HepG2 (cell line): ENCODE data around the gene BOD1. TPM values are rescaled to one million over a fixed set of nuclear protein-coding genes. Genes with fewer than 3 reads are reported as not detected.
A peak's percentile ranks its signal among the peaks of the same experiment; 100 is the strongest.

ENCODE experiments used
- ATAC-seq: fragments of 200-7000 bp; cut with Tn5 transposase; 3 replicates; pipeline ENCODE4 v1.9.1; 2020; ENCODE audit warnings: mild to moderate bottlenecking, moderate library complexity
- BruUV-seq: library from RNA; stranded (reverse); fragments of 400-500 nt; replicated peaks from 2 replicates; lab custom pipeline; 2021; lab: Mats Ljungman, UMichigan
- CTCF ChIA-PET: fragments of 300-600 bp; formaldehyde crosslinking; extraction: SDS; loops from one replicate; lab custom pipeline; 2021; ENCODE audit warnings: low total read pairs, inconsistent platforms, low intra/inter-chr PET ratio; lab: Yijun Ruan, JAX
- POLR2A ChIA-PET: fragments of 350-600 bp; sonication (Branson Sonifier 250); formaldehyde crosslinking; loops from one replicate; lab custom pipeline; 2020; ENCODE audit warnings: antibody characterized with exemption, inconsistent platforms; lab: Yijun Ruan, JAX
- DNase-seq: peaks from one replicate; pipeline ENCODE4 v3.0.0-alpha.2; 2015; ENCODE audit warnings: low spot score
- FAIRE-seq: peaks from 3 replicates; lab custom pipeline; 2011; peaks lifted over from hg19 to GRCh38; lab: Jason Lieb, UNC
- H2AFZ ChIP-seq: one replicate; pipeline ENCODE4 v1.6.1; 2011; ENCODE audit warnings: low read length, inconsistent platforms
- H3K27ac ChIP-seq: fragments of 300-600 bp; 3 replicates; pipeline ENCODE4 v1.8.0; 2011; ENCODE audit warnings: mixed run types, mild to moderate bottlenecking, mixed read lengths, low read length, inconsistent platforms; ENCODE audit not compliant: insufficient read depth; ENCODE audit errors: extremely low read length
- H3K27me3 ChIP-seq, 2 experiments: fragments of 200-600 bp in 1 of 2; 2 replicates in 1 of 2; 3 replicates in 1 of 2; pipeline versions ENCODE4 v1.6.0 to v1.8.0; 2011; ENCODE audit warnings: low read length in 2 of 2, mild to moderate bottlenecking in 2 of 2, moderate library complexity in 2 of 2, inconsistent platforms in 1 of 2; ENCODE audit not compliant: insufficient read depth in 2 of 2, control insufficient read depth in 1 of 2
- H3K36me3 ChIP-seq, 2 experiments: fragments of 200-600 bp in 1 of 2; replicated peaks in 1 of 2; 2 replicates in 1 of 2; 3 replicates in 1 of 2; pipeline versions ENCODE4 v1.5.1 to v1.8.0; 2011; ENCODE audit warnings: low read length in 2 of 2, inconsistent platforms in 1 of 2; ENCODE audit not compliant: insufficient read depth in 2 of 2, control insufficient read depth in 1 of 2
- H3K4me1 ChIP-seq: 2 replicates; pipeline ENCODE4 v1.5.1; 2012; ENCODE audit warnings: low read length, inconsistent platforms; ENCODE audit not compliant: insufficient read depth
- H3K4me2 ChIP-seq: 2 replicates; pipeline ENCODE4 v1.6.0; 2011; ENCODE audit warnings: low read depth, low read length, inconsistent platforms
- H3K4me3 ChIP-seq, 3 experiments: fragments of 200-600 bp in 1 of 3; sonication (generic), shearing (Covaris generic) in 1 of 3; replicated peaks in 1 of 3; 2 replicates each; pipeline ENCODE4 v1.5.1; 2011 to 2016; ENCODE audit warnings: low read length in 3 of 3, inconsistent platforms in 2 of 3, low read depth in 2 of 3, mild to moderate bottlenecking in 2 of 3, control low read depth in 1 of 3, mixed read lengths in 1 of 3; ENCODE audit not compliant: insufficient read depth in 1 of 3
- H3K79me2 ChIP-seq: one replicate; pipeline ENCODE4 v1.6.1; 2011; ENCODE audit warnings: low read length, inconsistent platforms; ENCODE audit not compliant: insufficient read depth
- H3K9ac ChIP-seq: 2 replicates; pipeline ENCODE4 v1.6.0; 2011; ENCODE audit warnings: mild to moderate bottlenecking, low read depth, low read length, inconsistent platforms; ENCODE audit not compliant: insufficient read depth
- H3K9me3 ChIP-seq: 2 replicates; pipeline ENCODE4 v1.5.1; 2012; ENCODE audit warnings: mild to moderate bottlenecking, low read length
- H4K20me1 ChIP-seq: 2 replicates; pipeline ENCODE4 v1.6.0; 2011; ENCODE audit warnings: inconsistent platforms, mild to moderate bottlenecking, low read length, moderate library complexity; ENCODE audit not compliant: insufficient read depth
- ARNTL ChIP-seq: sonication (generic); formaldehyde crosslinking; IDR thresholded peaks from 2 replicates; pipeline ENCODE4 v1.4.0; 2020; ENCODE audit warnings: mild to moderate bottlenecking, missing genetic modification reagents
- BCL3 ChIP-seq: sonication (generic); formaldehyde crosslinking; IDR thresholded peaks from 2 replicates; pipeline ENCODE4 v1.5.1; 2020; ENCODE audit warnings: mild to moderate bottlenecking, missing genetic modification reagents, moderate library complexity
- DBP ChIP-seq: sonication (generic); formaldehyde crosslinking; IDR thresholded peaks from 2 replicates; pipeline ENCODE4 v1.4.0; 2020; ENCODE audit warnings: missing genetic modification reagents; ENCODE audit errors: not compliant biosample characterization
- KAT8 ChIP-seq: IDR thresholded peaks from 2 replicates; pipeline ENCODE4 v1.6.1; 2016; ENCODE audit warnings: missing genetic modification reagents, missing compliant biosample characterization
- KLF9 ChIP-seq: IDR thresholded peaks from 2 replicates; pipeline ENCODE4 v1.6.1; 2016; ENCODE audit warnings: low read depth
- PAX8 ChIP-seq: sonication (generic); formaldehyde crosslinking; IDR thresholded peaks from 2 replicates; pipeline ENCODE4 v1.8.0; 2022; ENCODE audit warnings: mild to moderate bottlenecking, missing genetic modification reagents, borderline replicate concordance
- TBX2 ChIP-seq: sonication (generic); formaldehyde crosslinking; IDR thresholded peaks from 2 replicates; pipeline ENCODE4 v1.5.0; 2020; ENCODE audit warnings: missing genetic modification reagents, mild to moderate bottlenecking, borderline replicate concordance
- USF2 ChIP-seq, 2 experiments: sonication (generic) in 1 of 2; formaldehyde crosslinking in 1 of 2; IDR thresholded peaks; 2 replicates each; pipeline versions ENCODE4 v1.5.1 to v1.6.1; 2011 to 2020; ENCODE audit warnings: borderline replicate concordance in 1 of 2, low read depth in 1 of 2, low read length in 1 of 2, mild to moderate bottlenecking in 1 of 2, missing genetic modification reagents in 1 of 2, moderate library complexity in 1 of 2
- ZEB1 ChIP-seq: IDR thresholded peaks from 2 replicates; pipeline ENCODE4 v1.6.1; 2012; ENCODE audit warnings: mild to moderate bottlenecking, low read depth, inconsistent platforms; ENCODE audit not compliant: insufficient replicate concordance
- ZFX ChIP-seq: sonication (generic); formaldehyde crosslinking; IDR thresholded peaks from 2 replicates; pipeline ENCODE4 v1.4.0; 2020; ENCODE audit warnings: mild to moderate bottlenecking, low read depth, missing genetic modification reagents, moderate library complexity
- ZNF503 ChIP-seq: sonication (generic); formaldehyde crosslinking; IDR thresholded peaks from 2 replicates; pipeline ENCODE4 v1.4.0; 2020; ENCODE audit warnings: missing genetic modification reagents
- WGBS: methylation state at CpG from one replicate; pipeline ENCODE4 v1.1.6; 2017; ENCODE audit warnings: low lambda C conversion rate; 5-methylcytosine and 5-hydroxymethylcytosine counted together
- in situ Hi-C: cut with HindIII; loops from 2 replicates; pipeline ENCODE4 v1.10.0; 2017; ENCODE audit warnings: low pct_unique_long_range_greater_than_20kb; ENCODE audit not compliant: extremely low pct_ligation_motif_present
- intact Hi-C: fragments of 100-400 bp; cut with micrococcal nuclease; formaldehyde crosslinking; loops from one replicate; pipeline ENCODE4 v1.10.0; 2022; ENCODE audit not compliant: unreplicated experiment
- polyA plus RNA-seq, 8 experiments: library from polyadenylated mRNA; depleted of rRNA in 3 of 8; stranded (reverse) in 7 of 8; unstranded in 1 of 8; fragments of >200 nt; fragmentation: Illumina TruSeq in 4 of 8; extraction: Trizol in 4 of 8; gene quantifications; 2 replicates each; pipeline versions ENCODE4 v1.2.1 to v1.2.3, GENCODE V29; 2011 to 2016; ENCODE audit warnings: low read depth in 4 of 8, missing spikeins in 1 of 8, mixed read lengths in 1 of 8; ENCODE audit not compliant: insufficient read depth in 1 of 8
- total RNA-seq, 5 experiments: library from RNA; depleted of rRNA; stranded (reverse); fragments of >200 nt; fragmentation: Illumina TruSeq; extraction: Trizol; gene quantifications; 2 replicates each; pipeline ENCODE4 v1.2.3, GENCODE V29; 2016; ENCODE audit warnings: low read depth in 1 of 5

Gene BOD1
- total and polyA plus RNA-seq, 2 of the 13 experiments (the other 11 are each of a cell fraction or from before 2014, with no cell fraction given), result 81.5 to 103 TPM

GRCh38 chr5:173625673-173626504, 9.4 kb upstream of the BOD1 start (continued):
- TF ChIP-seq USF2 (IDR thresholded peaks at IDR 0.05; ENCODE audit: low read depth, low read length) (no peak), USF2 (CRISPR knock-in tag; IDR thresholded peaks at IDR 0.05; ENCODE audit: borderline replicate concordance) (no peak), BCL3 (CRISPR knock-in tag) (0 out of 2 replicates have a peak, but pooled peaks have one; percentile 13), TBX2 (CRISPR knock-in tag) (no peak), ZEB1 (no peak), ARNTL (CRISPR knock-in tag) (0 out of 2 replicates have a peak, but pooled peaks have one; percentile 27)

- no peak overlapping the region for H3K9ac ChIP-seq
- intact Hi-C loops (no loop called here), in situ Hi-C loops (no loop called here)
- H3K79me2 ChIP-seq, result no peaks in the 10 kb centered on the region
- DNase-seq (no peak), FAIRE-seq (no peak), ATAC-seq (no peak)
- TF ChIP-seq KAT8 (CRISPR knock-in tag) (no peak), KLF9 (CRISPR knock-in tag) (no peak), PAX8 (CRISPR knock-in tag) (no peak), DBP (CRISPR knock-in tag) (no peak), ZNF503 (no peak), ZFX (CRISPR knock-in tag) (no peak)
- WGBS, result 21% methylated on average over 3 of the region's 3 CpGs
- peaks cover 0 to 1% of the 10 kb centered on the region in 2 experiments; a peak in 2 of 5 replicates for H3K27me3 ChIP-seq
- BruUV-seq, result no TSS peak
- POLR2A ChIA-PET, result no interaction called here
- no peak overlapping the region; a peak in 1 of 6 replicates for H3K4me3 ChIP-seq
- peaks cover 87% of the 10 kb centered on the region for H3K4me1 ChIP-seq
- CTCF ChIA-PET, result no interaction called here
- no peaks in the 10 kb centered on the region for H3K9me3 ChIP-seq
- no peak overlapping the region for H2AFZ ChIP-seq
- peak overlapping the region; percentile 52 for H3K4me2 ChIP-seq
- H4K20me1 ChIP-seq, result no peaks in the 10 kb centered on the region
- no peak overlapping the region for H3K27ac ChIP-seq
- no peaks in the 10 kb centered on the region for H3K36me3 ChIP-seq
These were observed 8.8 kb upstream of the BOD1 start for GRCh38 chr5:173625261-173625660.
